K562 (cell line): ENCODE data around the gene NT5C. TPM values are rescaled to one million over a fixed set of nuclear protein-coding genes. Genes with fewer than 3 reads are reported as not detected.

ENCODE experiments used
- CHD2 ChIP-seq: IDR thresholded peaks from 2 replicates; pipeline ENCODE4 v1.6.1; 2011; ENCODE audit warnings: low read depth, low read length
- ETV1 ChIP-seq: fragments of 450-650 bp; conservative IDR thresholded peaks from 2 replicates; pipeline ENCODE4 v1.6.1; 2016; ENCODE audit warnings: missing genetic modification characterization, control low read depth, low read depth, missing compliant biosample characterization
- KAT8 ChIP-seq: fragments of 450-650 bp; IDR thresholded peaks from 2 replicates; pipeline ENCODE4 v1.6.1; 2016; ENCODE audit warnings: low read depth, mild to moderate bottlenecking
- TCFL5 ChIP-seq: fragments of 250-450 bp; sonication (Bioruptor Pico); conservative IDR thresholded peaks from 2 replicates; pipeline ENCODE4 v1.6.1; 2021; ENCODE audit warnings: mild to moderate bottlenecking, moderate library complexity, matching md5 sums
- polyA plus RNA-seq, 8 experiments: library from polyadenylated mRNA; depleted of rRNA in 4 of 8; stranded (reverse) in 5 of 8; unstranded in 3 of 8; fragments of >200 nt; fragmentation: Nextera tagmentation in 2 of 8; fragmentation: Illumina TruSeq in 1 of 8; extraction: Ambion mirVana in 2 of 8; extraction: Trizol in 1 of 8; gene quantifications; 2 replicates each; pipeline versions ENCODE4 v1.2.1 to v1.2.3, GENCODE V29; 2011 to 2014; ENCODE audit warnings: inconsistent platforms in 1 of 8, missing spikeins in 1 of 8
- total RNA-seq, 7 experiments: library from RNA; depleted of rRNA in 6 of 7; stranded (reverse); fragments of >200 nt in 6 of 7; fragmentation: Illumina TruSeq in 2 of 7; extraction: Trizol in 2 of 7; gene quantifications; 2 replicates each; pipeline versions ENCODE4 v1.2.1 to v1.2.3, GENCODE V29; 2011 to 2021; ENCODE audit warnings: low replicate concordance in 1 of 7
- TF ChIP-seq, protein P1 (sequence below), 2 experiments: IDR thresholded peaks; 2 replicates each; pipeline ENCODE4 v1.6.1; 2012; ENCODE audit warnings: improper control_type of control experiment in 2 of 2, low read depth in 2 of 2, low read length in 2 of 2, borderline replicate concordance in 1 of 2
- TF ChIP-seq, protein P2 (sequence below): fragments of 450-650 bp; IDR thresholded peaks from 2 replicates; pipeline ENCODE4 v1.6.1; 2016; ENCODE audit warnings: borderline replicate concordance
- TF ChIP-seq, protein P3 (sequence below): fragments of 250-450 bp; sonication (Bioruptor Pico); IDR thresholded peaks from 2 replicates; pipeline ENCODE4 v1.9.0; 2021; ENCODE audit warnings: mild to moderate bottlenecking
- TF ChIP-seq, protein P4 (sequence below): sonication (generic); formaldehyde crosslinking; IDR thresholded peaks from 2 replicates; pipeline ENCODE4 v1.8.0; 2022; ENCODE audit warnings: missing genetic modification reagents, mild to moderate bottlenecking, borderline replicate concordance
- TF ChIP-seq, protein P5 (sequence below): fragments of 450-650 bp; formaldehyde crosslinking; IDR thresholded peaks from 2 replicates; pipeline ENCODE4 v1.4.0; 2022; ENCODE audit warnings: mild to moderate bottlenecking, moderate library complexity
- TF ChIP-seq, protein P6 (sequence below), 2 experiments: fragments of 150-350 bp in 1 of 2; IDR thresholded peaks; 2 replicates each; pipeline ENCODE4 v1.6.1; 2012 to 2016; ENCODE audit warnings: low read depth in 2 of 2, low read length in 2 of 2, mild to moderate bottlenecking in 1 of 2, moderate library complexity in 1 of 2
- TF ChIP-seq, protein P7 (sequence below): sonication (generic); formaldehyde crosslinking; IDR thresholded peaks from 2 replicates; pipeline ENCODE4 v1.8.1; 2023; ENCODE audit warnings: mild to moderate bottlenecking, missing genetic modification reagents

Gene NT5C
- total and polyA plus RNA-seq, 9 of the 15 experiments (the other 6 are each of a cell fraction or from before 2014, with no cell fraction given): 2.9 to 205 (median 45.0) TPM

DNA sequence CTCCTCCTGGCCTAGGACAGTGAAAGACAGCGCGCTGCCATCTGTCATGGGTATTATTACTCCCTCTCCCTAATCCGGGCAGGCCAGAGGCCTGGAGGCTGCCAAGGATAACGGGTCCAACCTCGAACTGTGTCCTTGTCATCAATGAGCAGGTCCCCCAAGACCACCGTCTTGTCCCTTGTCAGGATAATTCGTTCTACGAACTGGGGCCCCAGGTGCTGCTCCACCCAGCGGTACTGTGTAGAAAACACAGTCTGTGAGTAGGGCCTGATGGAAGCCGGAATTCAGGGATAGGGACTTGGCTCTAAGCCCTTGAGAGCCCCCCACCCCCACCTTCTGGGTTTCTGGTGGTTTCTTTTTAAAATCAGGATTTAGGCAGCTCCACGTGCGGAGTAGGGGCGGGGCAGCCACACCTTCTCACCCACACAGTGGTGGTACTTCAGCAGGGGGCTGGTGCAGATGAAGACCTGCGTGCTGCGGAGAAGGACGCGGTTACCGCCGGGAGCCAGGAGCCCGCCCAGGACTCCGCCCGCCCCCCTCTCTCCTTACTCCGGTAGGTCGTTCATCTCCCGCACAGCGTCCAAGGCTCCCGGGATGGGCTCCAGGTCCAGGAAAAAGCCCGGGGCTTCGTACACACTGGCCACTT lies 787 bp downstream of the NT5C start (continued):
- TF ChIP-seq, protein P1, sequence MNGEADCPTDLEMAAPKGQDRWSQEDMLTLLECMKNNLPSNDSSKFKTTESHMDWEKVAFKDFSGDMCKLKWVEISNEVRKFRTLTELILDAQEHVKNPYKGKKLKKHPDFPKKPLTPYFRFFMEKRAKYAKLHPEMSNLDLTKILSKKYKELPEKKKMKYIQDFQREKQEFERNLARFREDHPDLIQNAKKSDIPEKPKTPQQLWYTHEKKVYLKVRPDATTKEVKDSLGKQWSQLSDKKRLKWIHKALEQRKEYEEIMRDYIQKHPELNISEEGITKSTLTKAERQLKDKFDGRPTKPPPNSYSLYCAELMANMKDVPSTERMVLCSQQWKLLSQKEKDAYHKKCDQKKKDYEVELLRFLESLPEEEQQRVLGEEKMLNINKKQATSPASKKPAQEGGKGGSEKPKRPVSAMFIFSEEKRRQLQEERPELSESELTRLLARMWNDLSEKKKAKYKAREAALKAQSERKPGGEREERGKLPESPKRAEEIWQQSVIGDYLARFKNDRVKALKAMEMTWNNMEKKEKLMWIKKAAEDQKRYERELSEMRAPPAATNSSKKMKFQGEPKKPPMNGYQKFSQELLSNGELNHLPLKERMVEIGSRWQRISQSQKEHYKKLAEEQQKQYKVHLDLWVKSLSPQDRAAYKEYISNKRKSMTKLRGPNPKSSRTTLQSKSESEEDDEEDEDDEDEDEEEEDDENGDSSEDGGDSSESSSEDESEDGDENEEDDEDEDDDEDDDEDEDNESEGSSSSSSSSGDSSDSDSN (IDR thresholded peaks at IDR 0.05; ENCODE audit: borderline replicate concordance in 1 of 2, low read depth in 2 of 2, low read length in 2 of 2): 0 out of 4 replicates have a peak, but pooled peaks of 1 of the 2 experiments have one; percentile 48
- TF ChIP-seq, protein P2, sequence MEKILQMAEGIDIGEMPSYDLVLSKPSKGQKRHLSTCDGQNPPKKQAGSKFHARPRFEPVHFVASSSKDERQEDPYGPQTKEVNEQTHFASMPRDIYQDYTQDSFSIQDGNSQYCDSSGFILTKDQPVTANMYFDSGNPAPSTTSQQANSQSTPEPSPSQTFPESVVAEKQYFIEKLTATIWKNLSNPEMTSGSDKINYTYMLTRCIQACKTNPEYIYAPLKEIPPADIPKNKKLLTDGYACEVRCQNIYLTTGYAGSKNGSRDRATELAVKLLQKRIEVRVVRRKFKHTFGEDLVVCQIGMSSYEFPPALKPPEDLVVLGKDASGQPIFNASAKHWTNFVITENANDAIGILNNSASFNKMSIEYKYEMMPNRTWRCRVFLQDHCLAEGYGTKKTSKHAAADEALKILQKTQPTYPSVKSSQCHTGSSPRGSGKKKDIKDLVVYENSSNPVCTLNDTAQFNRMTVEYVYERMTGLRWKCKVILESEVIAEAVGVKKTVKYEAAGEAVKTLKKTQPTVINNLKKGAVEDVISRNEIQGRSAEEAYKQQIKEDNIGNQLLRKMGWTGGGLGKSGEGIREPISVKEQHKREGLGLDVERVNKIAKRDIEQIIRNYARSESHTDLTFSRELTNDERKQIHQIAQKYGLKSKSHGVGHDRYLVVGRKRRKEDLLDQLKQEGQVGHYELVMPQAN: no peak; the same call in 1 of the 2 replicates
- TF ChIP-seq, protein P3, sequence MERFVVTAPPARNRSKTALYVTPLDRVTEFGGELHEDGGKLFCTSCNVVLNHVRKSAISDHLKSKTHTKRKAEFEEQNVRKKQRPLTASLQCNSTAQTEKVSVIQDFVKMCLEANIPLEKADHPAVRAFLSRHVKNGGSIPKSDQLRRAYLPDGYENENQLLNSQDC (CRISPR knock-in tag): no peak
- TF ChIP-seq ETV1: 0 out of 2 replicates have a peak, but pooled peaks have one; percentile 17
- TF ChIP-seq, protein P4, sequence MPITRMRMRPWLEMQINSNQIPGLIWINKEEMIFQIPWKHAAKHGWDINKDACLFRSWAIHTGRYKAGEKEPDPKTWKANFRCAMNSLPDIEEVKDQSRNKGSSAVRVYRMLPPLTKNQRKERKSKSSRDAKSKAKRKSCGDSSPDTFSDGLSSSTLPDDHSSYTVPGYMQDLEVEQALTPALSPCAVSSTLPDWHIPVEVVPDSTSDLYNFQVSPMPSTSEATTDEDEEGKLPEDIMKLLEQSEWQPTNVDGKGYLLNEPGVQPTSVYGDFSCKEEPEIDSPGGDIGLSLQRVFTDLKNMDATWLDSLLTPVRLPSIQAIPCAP (CRISPR knock-in tag): no peak
- TF ChIP-seq KAT8: no peak
- TF ChIP-seq, protein P5, sequence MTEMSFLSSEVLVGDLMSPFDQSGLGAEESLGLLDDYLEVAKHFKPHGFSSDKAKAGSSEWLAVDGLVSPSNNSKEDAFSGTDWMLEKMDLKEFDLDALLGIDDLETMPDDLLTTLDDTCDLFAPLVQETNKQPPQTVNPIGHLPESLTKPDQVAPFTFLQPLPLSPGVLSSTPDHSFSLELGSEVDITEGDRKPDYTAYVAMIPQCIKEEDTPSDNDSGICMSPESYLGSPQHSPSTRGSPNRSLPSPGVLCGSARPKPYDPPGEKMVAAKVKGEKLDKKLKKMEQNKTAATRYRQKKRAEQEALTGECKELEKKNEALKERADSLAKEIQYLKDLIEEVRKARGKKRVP (CRISPR knock-in tag): no peak
- TF ChIP-seq TCFL5 (CRISPR knock-in tag): no peak
- TF ChIP-seq CHD2: no peak
- TF ChIP-seq, protein P6, sequence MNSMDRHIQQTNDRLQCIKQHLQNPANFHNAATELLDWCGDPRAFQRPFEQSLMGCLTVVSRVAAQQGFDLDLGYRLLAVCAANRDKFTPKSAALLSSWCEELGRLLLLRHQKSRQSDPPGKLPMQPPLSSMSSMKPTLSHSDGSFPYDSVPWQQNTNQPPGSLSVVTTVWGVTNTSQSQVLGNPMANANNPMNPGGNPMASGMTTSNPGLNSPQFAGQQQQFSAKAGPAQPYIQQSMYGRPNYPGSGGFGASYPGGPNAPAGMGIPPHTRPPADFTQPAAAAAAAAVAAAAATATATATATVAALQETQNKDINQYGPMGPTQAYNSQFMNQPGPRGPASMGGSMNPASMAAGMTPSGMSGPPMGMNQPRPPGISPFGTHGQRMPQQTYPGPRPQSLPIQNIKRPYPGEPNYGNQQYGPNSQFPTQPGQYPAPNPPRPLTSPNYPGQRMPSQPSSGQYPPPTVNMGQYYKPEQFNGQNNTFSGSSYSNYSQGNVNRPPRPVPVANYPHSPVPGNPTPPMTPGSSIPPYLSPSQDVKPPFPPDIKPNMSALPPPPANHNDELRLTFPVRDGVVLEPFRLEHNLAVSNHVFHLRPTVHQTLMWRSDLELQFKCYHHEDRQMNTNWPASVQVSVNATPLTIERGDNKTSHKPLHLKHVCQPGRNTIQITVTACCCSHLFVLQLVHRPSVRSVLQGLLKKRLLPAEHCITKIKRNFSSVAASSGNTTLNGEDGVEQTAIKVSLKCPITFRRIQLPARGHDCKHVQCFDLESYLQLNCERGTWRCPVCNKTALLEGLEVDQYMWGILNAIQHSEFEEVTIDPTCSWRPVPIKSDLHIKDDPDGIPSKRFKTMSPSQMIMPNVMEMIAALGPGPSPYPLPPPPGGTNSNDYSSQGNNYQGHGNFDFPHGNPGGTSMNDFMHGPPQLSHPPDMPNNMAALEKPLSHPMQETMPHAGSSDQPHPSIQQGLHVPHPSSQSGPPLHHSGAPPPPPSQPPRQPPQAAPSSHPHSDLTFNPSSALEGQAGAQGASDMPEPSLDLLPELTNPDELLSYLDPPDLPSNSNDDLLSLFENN (IDR thresholded peaks at IDR 0.05; ENCODE audit: low read depth in 2 of 2, low read length in 2 of 2): 0 out of 4 replicates have a peak, but pooled peaks of 1 of the 2 experiments have one; percentile 14
- TF ChIP-seq, protein P7, sequence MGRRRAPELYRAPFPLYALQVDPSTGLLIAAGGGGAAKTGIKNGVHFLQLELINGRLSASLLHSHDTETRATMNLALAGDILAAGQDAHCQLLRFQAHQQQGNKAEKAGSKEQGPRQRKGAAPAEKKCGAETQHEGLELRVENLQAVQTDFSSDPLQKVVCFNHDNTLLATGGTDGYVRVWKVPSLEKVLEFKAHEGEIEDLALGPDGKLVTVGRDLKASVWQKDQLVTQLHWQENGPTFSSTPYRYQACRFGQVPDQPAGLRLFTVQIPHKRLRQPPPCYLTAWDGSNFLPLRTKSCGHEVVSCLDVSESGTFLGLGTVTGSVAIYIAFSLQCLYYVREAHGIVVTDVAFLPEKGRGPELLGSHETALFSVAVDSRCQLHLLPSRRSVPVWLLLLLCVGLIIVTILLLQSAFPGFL (CRISPR knock-in tag): no peak
